ENCODE measurements around the gene CLEC11A.
"Not testable (repeated sequence)": the region's sequence is repeated elsewhere in the genome, so short reads cannot be mapped to it uniquely, and the experiment has no call there.

DNA sequence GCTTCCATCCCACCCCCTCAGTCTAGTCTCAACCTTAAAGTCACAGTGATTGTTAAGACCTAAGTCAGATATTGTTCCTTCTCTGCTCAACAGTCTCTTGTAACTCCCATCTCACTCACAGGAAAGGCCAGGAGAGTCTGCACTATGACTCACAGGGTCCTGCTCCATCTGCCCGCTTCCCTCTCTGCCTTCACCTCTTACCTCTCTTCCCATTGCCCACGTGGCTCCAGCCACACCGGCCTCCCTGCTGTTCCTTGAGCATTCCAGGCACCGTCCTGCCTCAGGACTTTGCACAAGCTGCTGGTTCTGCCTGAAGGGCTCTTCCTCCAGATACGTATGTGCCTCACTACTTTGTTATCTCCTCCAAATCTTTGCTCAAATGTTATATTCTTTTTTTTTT lies 44.1 kb downstream of the CLEC11A start:
- TF ChIP-seq, protein P1, sequence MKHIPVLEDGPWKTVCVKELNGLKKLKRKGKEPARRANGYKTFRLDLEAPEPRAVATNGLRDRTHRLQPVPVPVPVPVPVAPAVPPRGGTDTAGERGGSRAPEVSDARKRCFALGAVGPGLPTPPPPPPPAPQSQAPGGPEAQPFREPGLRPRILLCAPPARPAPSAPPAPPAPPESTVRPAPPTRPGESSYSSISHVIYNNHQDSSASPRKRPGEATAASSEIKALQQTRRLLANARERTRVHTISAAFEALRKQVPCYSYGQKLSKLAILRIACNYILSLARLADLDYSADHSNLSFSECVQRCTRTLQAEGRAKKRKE (CRISPR knock-in tag; IDR thresholded peaks at IDR 0.05; ENCODE audit: low read depth): not testable (repeated sequence)
- not testable (repeated sequence) for TF ChIP-seq CTCF (IDR thresholded peaks at IDR 0.05); REST (IDR thresholded peaks at IDR 0.05); EP300 (IDR thresholded peaks at IDR 0.05); KDM1A (IDR thresholded peaks at IDR 0.05; ENCODE audit: low read depth); MAX (IDR thresholded peaks at IDR 0.05); CHD4 (IDR thresholded peaks at IDR 0.05; ENCODE audit: borderline replicate concordance); RFX5 (IDR thresholded peaks at IDR 0.05); POLR2A (IDR thresholded peaks at IDR 0.05; ENCODE audit: low read length); MYC (IDR thresholded peaks at IDR 0.05; ENCODE audit: borderline replicate concordance, low read length); EHF (CRISPR knock-in tag; IDR thresholded peaks at IDR 0.05); ZFP36 (IDR thresholded peaks at IDR 0.05; ENCODE audit: borderline replicate concordance, partially characterized antibody)
